Cardiac muscle cell (in vitro differentiated cells and primary cell): ENCODE data around the gene SPINT2. TPM values are rescaled to one million over a fixed set of nuclear protein-coding genes. Genes with fewer than 3 reads are reported as not detected.

Experiments used
- DNase-seq, 2 donors: peaks; one replicate each; pipeline versions ENCODE4 v3.0.0 to v3.0.0-alpha.2; 2010 to 2017; ENCODE audit warnings: low read depth in 1 of 2, low spot score in 1 of 2
- H3K27ac ChIP-seq: fragments of 200-600 bp; sonication (generic); 2 replicates; pipeline ENCODE4 v1.5.1; 2016
- H3K27me3 ChIP-seq: fragments of 200-600 bp; sonication (generic); 2 replicates; pipeline ENCODE4 v1.6.0; 2016; ENCODE audit warnings: control low read depth
- H3K36me3 ChIP-seq: fragments of 200-600 bp; sonication (generic); 2 replicates; pipeline ENCODE4 v1.5.1; 2016; ENCODE audit warnings: control low read depth
- H3K4me1 ChIP-seq: fragments of 200-600 bp; sonication (generic); 2 replicates; pipeline ENCODE4 v1.8.1; 2017; ENCODE audit warnings: low read depth, mild to moderate bottlenecking, mixed run types
- H3K4me3 ChIP-seq: fragments of 200-600 bp; sonication (generic); 2 replicates; pipeline ENCODE4 v1.5.1; 2016; ENCODE audit warnings: mild to moderate bottlenecking
- H3K9me3 ChIP-seq: fragments of 200-600 bp; sonication (generic); 2 replicates; pipeline ENCODE4 v1.5.1; 2017; ENCODE audit warnings: low read depth, mild to moderate bottlenecking, control low read depth
- polyA plus RNA-seq: library from polyadenylated mRNA; unstranded; fragments of >200 nt; fragmentation: Nextera tagmentation; extraction: Ambion mirVana; gene quantifications from 2 replicates; pipeline ENCODE4 v1.2.1, GENCODE V29; 2016
- total RNA-seq: library from RNA; depleted of rRNA; stranded (reverse); fragments of >200 nt; gene quantifications from 2 replicates; pipeline ENCODE4 v1.2.3, GENCODE V29; 2016
- TF ChIP-seq, protein P1 (sequence below): IDR thresholded peaks from 2 replicates; pipeline ENCODE4 v1.5.1; 2012; ENCODE audit warnings: low read depth, mild to moderate bottlenecking, low read length

The SPINT2 gene
- total and polyA plus RNA-seq, 2 experiments from 2014 or later = 420 to 455 TPM

DNA sequence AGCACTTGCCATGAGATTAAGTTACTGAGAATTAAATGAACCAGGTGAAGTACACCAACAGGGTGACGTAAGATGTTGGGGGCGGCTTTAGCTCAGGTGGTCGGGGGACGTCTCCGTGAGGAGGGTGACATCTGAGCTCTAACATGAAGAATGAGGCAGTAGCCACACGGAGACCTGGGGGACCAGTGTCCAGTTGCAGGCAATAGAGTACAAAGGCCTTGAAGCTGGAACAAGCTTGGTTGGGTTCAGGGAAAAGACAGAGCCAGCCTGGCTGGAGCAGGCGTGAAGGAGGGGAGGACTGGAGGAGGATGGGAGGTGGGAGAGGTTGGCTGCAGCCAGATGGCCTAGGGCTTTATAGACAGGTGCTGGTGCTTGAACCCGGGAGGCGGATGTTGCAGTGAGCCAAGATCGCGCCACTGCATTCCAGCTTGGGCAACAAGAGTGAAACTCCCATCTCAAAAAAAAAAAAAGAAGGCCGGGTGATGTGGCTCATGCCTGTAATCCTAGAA, 1.6 kb downstream of the SPINT2 start:
- Histone ChIP-seq H3K9me3 (no peaks in the 10 kb centered on the region), H3K36me3 (no peaks in the 10 kb centered on the region), H3K27ac (peak overlapping the region; percentile 87), H3K4me1 (peaks cover 41% of the 10 kb centered on the region), H3K4me3 (peak overlapping the region; percentile 49), H3K27me3 (no peaks in the 10 kb centered on the region)
- DNase-seq = no peak
- TF ChIP-seq, protein P1, sequence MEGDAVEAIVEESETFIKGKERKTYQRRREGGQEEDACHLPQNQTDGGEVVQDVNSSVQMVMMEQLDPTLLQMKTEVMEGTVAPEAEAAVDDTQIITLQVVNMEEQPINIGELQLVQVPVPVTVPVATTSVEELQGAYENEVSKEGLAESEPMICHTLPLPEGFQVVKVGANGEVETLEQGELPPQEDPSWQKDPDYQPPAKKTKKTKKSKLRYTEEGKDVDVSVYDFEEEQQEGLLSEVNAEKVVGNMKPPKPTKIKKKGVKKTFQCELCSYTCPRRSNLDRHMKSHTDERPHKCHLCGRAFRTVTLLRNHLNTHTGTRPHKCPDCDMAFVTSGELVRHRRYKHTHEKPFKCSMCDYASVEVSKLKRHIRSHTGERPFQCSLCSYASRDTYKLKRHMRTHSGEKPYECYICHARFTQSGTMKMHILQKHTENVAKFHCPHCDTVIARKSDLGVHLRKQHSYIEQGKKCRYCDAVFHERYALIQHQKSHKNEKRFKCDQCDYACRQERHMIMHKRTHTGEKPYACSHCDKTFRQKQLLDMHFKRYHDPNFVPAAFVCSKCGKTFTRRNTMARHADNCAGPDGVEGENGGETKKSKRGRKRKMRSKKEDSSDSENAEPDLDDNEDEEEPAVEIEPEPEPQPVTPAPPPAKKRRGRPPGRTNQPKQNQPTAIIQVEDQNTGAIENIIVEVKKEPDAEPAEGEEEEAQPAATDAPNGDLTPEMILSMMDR = no peak

DNA sequence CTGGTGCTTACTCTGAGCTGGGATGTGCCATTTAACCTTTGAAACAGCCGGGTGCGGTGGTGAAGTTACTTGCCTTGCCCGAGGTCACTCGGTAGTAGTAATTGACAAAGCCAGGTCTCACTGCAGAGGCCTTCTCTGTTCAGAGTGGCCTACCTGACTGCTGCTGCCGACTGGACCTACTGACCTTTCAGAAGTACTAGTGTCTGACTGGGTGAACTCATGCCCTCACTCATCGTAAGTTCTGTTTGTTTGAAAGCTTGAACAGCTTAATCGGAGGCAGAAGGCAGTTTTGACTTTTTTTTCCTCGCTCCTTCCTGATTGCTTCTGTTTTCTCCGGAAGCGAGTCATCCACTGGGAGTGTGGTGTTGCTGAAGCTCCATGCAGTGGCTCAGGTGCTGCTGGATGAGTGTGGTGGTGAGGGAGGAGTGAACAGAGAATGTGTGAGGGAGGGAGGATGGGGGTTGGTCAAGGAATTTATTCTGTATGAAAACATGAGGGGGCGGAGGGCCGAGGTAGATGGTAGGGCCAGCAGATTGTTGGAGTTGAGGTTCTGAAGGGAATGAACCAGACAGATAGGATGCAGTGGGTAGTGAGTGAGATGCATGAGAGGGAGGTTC, 2.7 kb downstream of the SPINT2 start:
- H3K27ac ChIP-seq = peak overlapping the region; percentile 74
- peaks cover 41% of the 10 kb centered on the region for H3K4me1 ChIP-seq
- TF ChIP-seq, protein P1 = no peak
- H3K9me3 ChIP-seq = no peaks in the 10 kb centered on the region
- DNase-seq = peak in 1 of 2 donors; percentile 55
- H3K27me3 ChIP-seq = no peaks in the 10 kb centered on the region
- no peaks in the 10 kb centered on the region for H3K36me3 ChIP-seq
- H3K4me3 ChIP-seq = no peak overlapping the region

DNA sequence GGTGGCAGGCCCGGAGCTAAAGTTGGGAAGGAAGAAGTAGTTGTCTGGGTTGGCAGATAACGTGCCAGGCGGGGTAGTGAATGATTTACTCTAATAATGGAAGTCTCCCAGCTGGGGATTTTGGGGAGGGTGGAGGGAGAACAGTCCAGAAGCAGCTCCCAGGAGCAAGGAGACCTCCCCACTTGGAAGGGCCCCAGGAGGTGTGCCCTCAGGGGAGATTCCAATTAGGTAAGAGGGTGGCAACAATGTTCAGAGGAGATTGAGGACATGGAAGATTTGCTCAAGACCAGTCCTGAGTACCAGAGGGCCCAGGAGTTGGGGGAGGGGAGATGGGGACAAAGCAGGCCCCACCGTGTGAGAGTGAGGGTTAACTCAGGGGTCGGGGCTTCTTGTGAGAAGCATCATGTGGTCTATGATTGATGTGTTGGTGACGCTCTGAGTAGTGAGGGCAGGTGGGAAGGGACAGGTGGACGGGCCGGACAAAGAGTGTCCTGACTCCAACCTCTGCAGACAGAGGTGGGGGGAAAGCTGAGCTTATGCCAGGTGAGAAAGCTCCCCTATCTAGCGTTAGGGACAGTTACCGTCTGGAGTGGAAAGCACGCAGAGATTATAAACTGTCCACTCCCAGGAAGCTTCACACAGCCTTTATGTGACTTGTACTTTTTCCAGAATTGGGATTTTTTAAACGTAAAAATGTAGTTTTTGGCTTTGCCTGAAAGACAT, 3.5 kb downstream of the SPINT2 start:
- DNase-seq = no peak
- H3K36me3 ChIP-seq = no peaks in the 10 kb centered on the region
- TF ChIP-seq, protein P1 = no peak
- H3K27me3 ChIP-seq = no peaks in the 10 kb centered on the region
- no peaks in the 10 kb centered on the region for H3K9me3 ChIP-seq
- H3K4me3 ChIP-seq = no peak overlapping the region
- H3K27ac ChIP-seq = peak overlapping the region; percentile 74
- H3K4me1 ChIP-seq = peaks cover 41% of the 10 kb centered on the region

DNA sequence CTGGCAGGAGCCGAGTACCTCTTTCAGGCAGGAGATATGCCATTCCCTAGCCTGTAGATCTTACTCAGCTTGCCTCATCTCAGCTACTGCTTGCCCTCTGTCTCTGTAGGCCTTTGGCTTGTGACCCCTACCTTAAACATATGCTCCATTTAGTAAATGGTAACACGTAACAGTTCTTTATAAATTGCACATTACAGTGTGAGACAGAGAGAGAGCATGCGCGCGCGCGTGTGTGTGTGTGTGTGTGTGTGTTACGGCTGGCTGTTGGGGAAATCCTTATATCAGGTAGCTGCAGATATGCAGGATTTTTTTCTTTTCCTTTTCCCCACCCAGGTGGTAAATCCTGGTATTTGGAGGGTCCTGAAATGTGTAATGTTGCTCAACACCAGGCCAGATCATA, 4.2 kb downstream of the SPINT2 start:
- peak in 1 of 2 donors; percentile 15 for DNase-seq
- no peaks in the 10 kb centered on the region for H3K9me3 ChIP-seq
- peak overlapping the region; percentile 74 for H3K27ac ChIP-seq
- TF ChIP-seq, protein P1 = no peak
- H3K4me3 ChIP-seq = no peak overlapping the region
- H3K4me1 ChIP-seq = peaks cover 41% of the 10 kb centered on the region
- H3K27me3 ChIP-seq = no peaks in the 10 kb centered on the region
- H3K36me3 ChIP-seq = no peaks in the 10 kb centered on the region

DNA sequence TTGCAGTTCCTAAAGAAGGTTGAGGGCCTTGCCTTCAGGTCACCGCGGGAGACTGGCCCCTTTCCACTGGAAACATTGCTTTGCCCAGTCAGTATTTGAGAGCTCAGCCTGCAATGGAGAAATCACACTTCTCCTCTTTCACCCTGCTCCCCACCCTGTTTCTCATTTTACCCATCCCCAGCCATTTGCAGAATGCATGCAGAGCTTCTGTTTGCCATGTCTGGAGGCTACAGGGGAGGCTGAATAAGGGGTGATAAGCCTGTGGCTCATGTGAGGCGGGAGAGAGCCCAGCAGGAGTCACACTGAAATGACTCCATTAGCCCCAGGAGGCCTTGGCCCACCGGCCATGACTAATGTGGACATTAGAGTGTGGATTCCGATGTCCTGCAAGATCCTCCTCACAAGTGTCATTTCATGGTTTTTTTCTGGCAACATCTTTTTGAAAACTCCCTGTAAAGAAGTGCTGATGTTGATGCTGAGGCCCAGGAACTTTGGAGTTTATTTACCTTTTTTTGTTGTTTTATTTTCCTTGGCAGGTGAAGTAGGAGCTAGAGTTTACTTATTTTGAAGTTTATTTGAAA, 6.3 kb downstream of the SPINT2 start:
- Histone ChIP-seq H3K4me3 (no peak overlapping the region), H3K27ac (peak overlapping the region; percentile 67), H3K27me3 (no peaks in the 10 kb centered on the region), H3K4me1 (peaks cover 40% of the 10 kb centered on the region), H3K9me3 (no peaks in the 10 kb centered on the region), H3K36me3 (no peaks in the 10 kb centered on the region)
- DNase-seq = no peak
- TF ChIP-seq, protein P1 = no peak
